Ovary (tissue), 10 donors: ENCODE results near the gene IFNGR1. TPM values are rescaled to one million over a fixed set of nuclear protein-coding genes. Genes with fewer than 3 reads are reported as not detected.

Experiments used
- DNase-seq, 5 donors: peaks; one replicate each; pipeline ENCODE4 v3.0.0-alpha.2; 2019 to 2020
- H3K27ac ChIP-seq, 2 donors: fragments of 200-600 bp; one replicate each; pipeline versions ENCODE4 v1.5.1 to v1.8.0; 2019 to 2022
- H3K27me3 ChIP-seq: fragments of 200-600 bp; one replicate; pipeline ENCODE4 v1.8.0; 2022
- H3K36me3 ChIP-seq: fragments of 200-600 bp; sonication (generic); one replicate; pipeline ENCODE4 v1.5.1; 2019
- H3K4me1 ChIP-seq: one replicate; pipeline ENCODE4 v1.8.1; 2013; ENCODE audit warnings: mild to moderate bottlenecking, moderate library complexity; ENCODE audit not compliant: insufficient read depth
- H3K4me3 ChIP-seq: fragments of 200-600 bp; sonication (generic); one replicate; pipeline ENCODE4 v1.5.1; 2017
- H3K9me3 ChIP-seq, 2 donors: fragments of 200-600 bp in 1 of 2; sonication (generic) in 1 of 2; one replicate each; pipeline versions ENCODE4 v1.5.1 to v1.8.1; 2013 to 2019; ENCODE audit warnings: mild to moderate bottlenecking in 1 of 2, moderate library complexity in 1 of 2
- CTCF ChIP-seq, 3 donors: fragments of 450-650 bp in 2 of 3; fragments of 200-600 bp in 1 of 3; IDR thresholded peaks; one replicate each; pipeline versions ENCODE4 v1.5.1 to v1.8.0; 2016 to 2022; ENCODE audit warnings: antibody characterized with exemption in 3 of 3, mild to moderate bottlenecking in 1 of 3
- EP300 ChIP-seq: sonication (generic); formaldehyde crosslinking; IDR thresholded peaks from one replicate; pipeline ENCODE4 v1.6.1; 2017; ENCODE audit warnings: antibody characterized with exemption
- POLR2A ChIP-seq: fragments of 450-650 bp; IDR thresholded peaks from one replicate; pipeline ENCODE4 v1.6.1; 2017; ENCODE audit warnings: antibody characterized with exemption, mild to moderate bottlenecking, moderate library complexity
- WGBS, 3 donors: extraction: QIAGEN DNeasy Blood & Tissue Kit in 1 of 3; methylation state at CpG; one replicate each; pipeline versions ENCODE4 v1.1.5 to v1.1.7; 2013 to 2017; 5-methylcytosine and 5-hydroxymethylcytosine counted together
- intact Hi-C, 4 donors: fragments of 100-400 bp; cut with DNase I; formaldehyde crosslinking; loops; one replicate each; pipeline versions ENCODE4 v1.11.0 to v1.15.1; 2022 to 2023
- long read RNA-seq, 3 donors: library from polyadenylated mRNA in 2 of 3; unstranded in 2 of 3; transcript quantifications; one replicate each; pipeline ENCODE4 v2.0.0 and lab custom pipeline, GENCODE V29; 2021 to 2026
- polyA plus RNA-seq, 2 donors: library from polyadenylated mRNA; stranded (reverse); fragments of 200-250 nt in 1 of 2; fragments of 350-450 nt in 1 of 2; fragmentation: Illumina TruSeq in 1 of 2; extraction: RNeasy Lipid Tissue Mini Kit (QIAGEN cat#74804) in 1 of 2; gene quantifications; one replicate each; pipeline ENCODE4 v1.2.3, GENCODE V29; 2013 to 2014
- total RNA-seq, 7 donors: library from RNA; depleted of rRNA in 2 of 7; stranded (reverse); fragments of >200 nt in 2 of 7; fragmentation: NEBNext Ultra II Directional in 3 of 7; extraction: Animal tissue kit (Norgen Biotek cat#: 25700) in 3 of 7; gene quantifications; one replicate each; pipeline versions ENCODE4 v1.1.0 to v1.2.4, GENCODE V29; 2016 to 2023
- donor health status: DM: no; HTN: no; CAD: no; lungs with moderate emphysema.
- donor health status: DM: no; HTN: no; CAD: no.
- donor health status: Bipolar disorder and iron deficiency.
- donor health status: DM: yes; HTN: yes; CAD: no.
- donor health status: DM: no; HTN: no; CAD: no.
- donor health status: DM: yes; HTN: yes; CAD: no.

The IFNGR1 gene
- total RNA-seq (10 to 100 TPM; 37.1 to 95.2 (median 52.5) TPM), polyA plus RNA-seq (10 to 100 TPM; 55.5 to 62.9 TPM)
- long read RNA-seq, donor 1, transcript IFNGR1-201 (7 exons, 2,139 nt): major isoform, 205 of 235 reads
- long read RNA-seq, donor 1, partial matches to known transcripts: 16 of 235 reads
- long read RNA-seq, donor 1, other reads (novel, unspliced or antisense): 8 of 235 reads
- long read RNA-seq, donor 2, transcript IFNGR1-201 (7 exons, 2,139 nt): major isoform, 15 of 16 reads
- long read RNA-seq, donor 2, partial matches to known transcripts: 0 of 16 reads
- long read RNA-seq, donor 2, other reads (novel, unspliced or antisense): 0 of 16 reads
- long read RNA-seq, donor 3, transcript IFNGR1-201 (7 exons, 2,139 nt): major isoform, 109 of 122 reads
- long read RNA-seq, donor 3, partial matches to known transcripts: 2 of 122 reads
- long read RNA-seq, donor 3, other reads (novel, unspliced or antisense): 6 of 122 reads

GRCh38 chr6:137218917-137219663, at the start of gene IFNGR1:
Gene IFNGR1, minus strand, starts transcription at chr6:137219385. Its CDS starts 58 bp downstream, at chr6:137219327.
- Histone ChIP-seq H3K36me3 (no peaks in the 10 kb centered on the region), H3K4me3 (peak within 1 kb of the TSS; percentile 98), H3K9me3 (no peaks in the 10 kb centered on the region), H3K27ac (peak within 1 kb of the TSS; percentile 89 to 95), H3K27me3 (no peaks in the 10 kb centered on the region), H3K4me1 (peaks cover 11% of the 10 kb centered on the region)
- intact Hi-C loops: no loop called here
- peak; percentile 98 to 99 (median 98) for DNase-seq
- 0 to 1% (median 0%) methylated on average over 51 to 64 of the region's 64 CpGs for WGBS, 3 donors
- no peak for TF ChIP-seq CTCF (IDR thresholded peaks at IDR 0.05)
- peak; percentile 99 for TF ChIP-seq POLR2A
- peak; percentile 83 for TF ChIP-seq EP300

- WGBS, 3 donors: 88 to 93% (median 90%) methylated on average over 3 of the region's 3 CpGs
- Histone ChIP-seq H3K36me3 (no peaks in the 10 kb centered on the region), H3K27ac (no peak overlapping the region), H3K4me3 (no peak overlapping the region), H3K4me1 (no peaks in the 10 kb centered on the region), H3K9me3 (no peaks in the 10 kb centered on the region), H3K27me3 (no peaks in the 10 kb centered on the region)
- intact Hi-C loops: no loop called here
- TF ChIP-seq CTCF (IDR thresholded peaks at IDR 0.05): no peak
- no peak for TF ChIP-seq EP300
- no peak for DNase-seq
These were observed 49.7 kb upstream of the IFNGR1 start for GRCh38 chr6:137268911-137269310.

GRCh38 chr6:137266309-137266586, 47.1 kb upstream of the IFNGR1 start:
- TF ChIP-seq POLR2A (no peak), CTCF (IDR thresholded peaks at IDR 0.05) (no peak), EP300 (no peak)
- Histone ChIP-seq H3K36me3 (no peaks in the 10 kb centered on the region), H3K4me3 (no peak overlapping the region), H3K27ac (no peak overlapping the region), H3K9me3 (no peaks in the 10 kb centered on the region), H3K27me3 (no peaks in the 10 kb centered on the region), H3K4me1 (peaks cover under 1% of the 10 kb centered on the region)
- WGBS, 3 donors: 60 to 66% (median 63%) methylated on average over 4 of the region's 4 CpGs
- no peak for DNase-seq
- intact Hi-C loops: no loop called here

- no peaks in the 10 kb centered on the region for H3K27me3 ChIP-seq
- DNase-seq: no peak
- H3K4me1 ChIP-seq: peaks cover 2% of the 10 kb centered on the region
- TF ChIP-seq CTCF (IDR thresholded peaks at IDR 0.05) (no peak), EP300 (no peak), POLR2A (no peak)
- H3K36me3 ChIP-seq: no peaks in the 10 kb centered on the region
- H3K9me3 ChIP-seq: no peaks in the 10 kb centered on the region
- no peak overlapping the region for H3K27ac ChIP-seq
- no peak overlapping the region for H3K4me3 ChIP-seq
- intact Hi-C loops: no loop called here
- 63 to 72% (median 69%) methylated on average over 7 of the region's 7 CpGs for WGBS, 3 donors
These were observed 46.5 kb upstream of the IFNGR1 start for GRCh38 chr6:137265561-137266308.
